GM21717 (cell line): Measurements from ENCODE around the gene MRAP.
A peak's percentile ranks its signal among the peaks of the same experiment; 100 is the strongest.
"Not testable (repeated sequence)": the region's sequence is repeated elsewhere in the genome, so short reads cannot be mapped to it uniquely, and the experiment has no call there.

Experiments used
- ATAC-seq: cut with Tn5 transposase; IDR thresholded peaks from one replicate; pipeline ENCODE4 v1.9.1; 2021; ENCODE audit warnings: mild to moderate bottlenecking, moderate library complexity; ENCODE audit not compliant: unreplicated experiment

Gene MRAP

GRCh38 chr21:32298658-32299081 is at the start of gene MRAP:
Gene MRAP, plus strand, starts transcription at chr21:32298855. Its CDS starts 117 bp downstream, at chr21:32298972.
- no peak for ATAC-seq

GRCh38 chr21:32249511-32250280 is 49.0 kb upstream of the MRAP start:
- no peak for ATAC-seq

GRCh38 chr21:32252136-32252535 is 46.5 kb upstream of the MRAP start:
- no peak for ATAC-seq

GRCh38 chr21:32253215-32253641 is 45.4 kb upstream of the MRAP start:
- ATAC-seq, result no peak

GRCh38 chr21:32256251-32256650 is 42.4 kb upstream of the MRAP start:
- no peak for ATAC-seq

- ATAC-seq, result no peak
These were observed 41.6 kb upstream of the MRAP start for GRCh38 chr21:32256873-32257620.

GRCh38 chr21:32257962-32258785 is 40.5 kb upstream of the MRAP start:
- no peak for ATAC-seq

GRCh38 chr21:32258786-32259048 is 39.9 kb upstream of the MRAP start:
- not testable (repeated sequence) for ATAC-seq

- no peak for ATAC-seq
These were observed 38.5 kb upstream of the MRAP start for GRCh38 chr21:32260130-32260529.

GRCh38 chr21:32261929-32262328 is 36.7 kb upstream of the MRAP start:
- ATAC-seq, result no peak

- ATAC-seq, result not testable (repeated sequence)
These were observed 33.3 kb upstream of the MRAP start for GRCh38 chr21:32265321-32265720.

- no peak for ATAC-seq
These were observed 27.9 kb upstream of the MRAP start for GRCh38 chr21:32270748-32271147.

GRCh38 chr21:32276671-32277070 is 22.0 kb upstream of the MRAP start:
- no peak for ATAC-seq

- ATAC-seq, result peak; percentile 14
These were observed 20.6 kb upstream of the MRAP start for GRCh38 chr21:32278103-32278502.

GRCh38 chr21:32278518-32279376 is 19.9 kb upstream of the MRAP start, which contains the start of gene MIS18A:
Gene MIS18A, minus strand, starts transcription at chr21:32279049. Its CDS starts 35 bp downstream, at chr21:32279014.
- peak; percentile 88 for ATAC-seq

GRCh38 chr21:32279377-32279680 is 19.3 kb upstream of the MRAP start:
- ATAC-seq, result no peak

- no peak for ATAC-seq
These were observed 17.1 kb upstream of the MRAP start for GRCh38 chr21:32281531-32281930.

- ATAC-seq, result no peak
These were observed 15.7 kb upstream of the MRAP start for GRCh38 chr21:32282992-32283391.

- ATAC-seq, result no peak
These were observed 13.2 kb upstream of the MRAP start for GRCh38 chr21:32285476-32285875.

- ATAC-seq, result no peak
These were observed 1.2 kb upstream of the MRAP start for GRCh38 chr21:32297449-32297848.

- ATAC-seq, result no peak
These were observed 501 bp upstream of the MRAP start for GRCh38 chr21:32298148-32298559.
